ENCODE measurements around the gene GZMH. TPM values are rescaled to one million over a fixed set of nuclear protein-coding genes. Genes with fewer than 3 reads are reported as not detected.

The GZMH gene
- total and polyA plus RNA-seq, 2 donors (not counting 1 experiment from before 2014, with no cell fraction given) = 0.75 TPM; not detected in 1

- ChIA-PET POLR2A (no interaction called here), CTCF (no interaction called here)
- Mint-ChIP-seq H3K9me3 (ENCODE audit: insufficient read depth) (no peaks in the 10 kb centered on the region), H3K4me1 (no peaks in the 10 kb centered on the region), H3K27ac (no peak within 1 kb of the TSS), H3K27me3 (peaks cover 26% of the 10 kb centered on the region), H3K4me3 (no peak within 1 kb of the TSS)
- Histone ChIP-seq H3K79me2 (ENCODE audit: control insufficient read depth, insufficient read depth, low read length) (no peaks in the 10 kb centered on the region), H3K27me3 (replicated peaks in 1 of 4; ENCODE audit: control extremely low read depth in 1 of 4, control insufficient read depth in 3 of 4, insufficient read depth in 4 of 4, low read length in 3 of 4) (peaks cover 0 to 4% (median 0%) of the 10 kb centered on the region in 4 experiments), H3K27ac (ENCODE audit: low read length in 2 of 2) (no peak within 1 kb of the TSS), H2AFZ (ENCODE audit: insufficient read depth, low read depth, low read length, poor library complexity, severe bottlenecking) (no peak within 1 kb of the TSS), H4K20me1 (ENCODE audit: control insufficient read depth, insufficient read depth, low read length, poor library complexity, severe bottlenecking) (no peaks in the 10 kb centered on the region), H3K4me3 (ENCODE audit: control extremely low read depth in 1 of 5, extremely low read depth in 1 of 5, insufficient read depth in 1 of 5, low read depth in 2 of 5, low read length in 4 of 5) (no peak within 1 kb of the TSS), H3K9ac (ENCODE audit: low read length) (no peak within 1 kb of the TSS), H3K4me1 (ENCODE audit: control insufficient read depth in 2 of 2, insufficient read depth in 2 of 2, low read length in 2 of 2) (no peaks in the 10 kb centered on the region), H3K36me3 (replicated peaks in 1 of 2; ENCODE audit: control extremely low read depth in 1 of 2, control insufficient read depth in 1 of 2, extremely low read depth in 1 of 2, insufficient read depth in 2 of 2, low read length in 1 of 2) (no peaks in the 10 kb centered on the region), H3K9me3 (ENCODE audit: control extremely low read depth in 1 of 3, control insufficient read depth in 2 of 3, insufficient read depth in 1 of 3, low read length in 2 of 3) (no peaks in the 10 kb centered on the region), H3K4me2 (replicated peaks; ENCODE audit: low read depth, low read length, poor library complexity, severe bottlenecking) (no peak within 1 kb of the TSS)
- ATAC-seq (ENCODE audit: low read depth) (no peak), DNase-seq (no peak)
- intact Hi-C loops (cut with micrococcal nuclease) = no loop called here
- 6% methylated on average over 3 of the region's 3 CpGs for WGBS (ENCODE audit: insufficient coverage)
- TF ChIP-seq EZH2 (IDR thresholded peaks at IDR 0.05; ENCODE audit: borderline replicate concordance, insufficient read depth, low read depth, low read length, poor library complexity, severe bottlenecking) (no peak), CTCF (IDR thresholded peaks at IDR 0.05) (no peak)
Observed at GRCh38 chr14:24576182-24576581, 33.3 kb downstream of the GZMH start, which contains the start of gene CTSG. TSS of gene CTSG (minus strand) at chr14:24576250. CDS start at chr14:24576223, 27 bp downstream.

DNA sequence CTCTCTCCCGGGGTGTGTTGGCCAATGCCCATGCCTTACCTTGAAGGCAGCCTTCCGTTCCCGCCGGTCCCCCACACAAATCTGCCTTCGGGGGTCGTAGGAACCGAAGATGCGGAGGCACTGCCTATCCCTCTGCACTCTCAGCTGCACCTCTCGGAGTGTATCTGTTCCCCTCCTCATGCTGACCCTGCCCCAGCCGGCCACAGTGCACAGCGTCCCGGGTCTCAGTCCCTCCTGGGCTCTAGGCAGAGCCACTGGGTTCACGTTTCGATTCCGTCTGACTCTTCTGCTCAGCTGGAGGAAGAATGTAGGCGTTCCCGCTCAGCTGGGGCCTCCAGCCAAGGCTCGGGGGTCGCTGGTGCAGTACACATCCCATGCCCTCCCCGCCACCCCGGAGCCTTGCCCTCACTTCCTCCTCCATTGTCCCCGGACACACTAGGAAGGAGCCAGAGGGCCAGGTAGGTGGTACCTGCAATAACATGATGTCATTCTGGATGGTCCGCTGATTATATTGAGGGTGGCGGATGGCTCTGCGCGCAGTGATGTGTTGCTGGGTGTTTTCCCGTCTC, 35.2 kb downstream of the GZMH start:
- H3K27ac ChIP-seq (ENCODE audit: low read length in 2 of 2) = no peak overlapping the region
- no peaks in the 10 kb centered on the region for H4K20me1 ChIP-seq (ENCODE audit: control insufficient read depth, insufficient read depth, low read length, poor library complexity, severe bottlenecking)
- H3K9me3 ChIP-seq (ENCODE audit: control extremely low read depth in 1 of 3, control insufficient read depth in 2 of 3, insufficient read depth in 1 of 3, low read length in 2 of 3) = no peaks in the 10 kb centered on the region
- ChIA-PET CTCF (no interaction called here), POLR2A (no interaction called here)
- H2AFZ ChIP-seq (ENCODE audit: insufficient read depth, low read depth, low read length, poor library complexity, severe bottlenecking) = no peak overlapping the region
- H3K4me1 Mint-ChIP-seq = no peaks in the 10 kb centered on the region
- peaks cover 0 to 3% (median 1%) of the 10 kb centered on the region in 4 experiments for H3K27me3 ChIP-seq (replicated peaks in 1 of 4; ENCODE audit: control extremely low read depth in 1 of 4, control insufficient read depth in 3 of 4, insufficient read depth in 4 of 4, low read length in 3 of 4)
- peaks cover 35% of the 10 kb centered on the region for H3K27me3 Mint-ChIP-seq
- no peaks in the 10 kb centered on the region for H3K36me3 ChIP-seq (replicated peaks in 1 of 2; ENCODE audit: control extremely low read depth in 1 of 2, control insufficient read depth in 1 of 2, extremely low read depth in 1 of 2, insufficient read depth in 2 of 2, low read length in 1 of 2)
- no peaks in the 10 kb centered on the region for H3K9me3 Mint-ChIP-seq (ENCODE audit: insufficient read depth)
- H3K27ac Mint-ChIP-seq = no peak overlapping the region
- H3K9ac ChIP-seq (ENCODE audit: low read length) = no peak overlapping the region
- no peak overlapping the region for H3K4me2 ChIP-seq (replicated peaks; ENCODE audit: low read depth, low read length, poor library complexity, severe bottlenecking)
- 92% methylated on average over 27 of the region's 27 CpGs for WGBS (ENCODE audit: insufficient coverage)
- TF ChIP-seq CTCF (IDR thresholded peaks at IDR 0.05) (no peak), EZH2 (IDR thresholded peaks at IDR 0.05; ENCODE audit: borderline replicate concordance, insufficient read depth, low read depth, low read length, poor library complexity, severe bottlenecking) (no peak)
- no peak overlapping the region for H3K4me3 Mint-ChIP-seq
- DNase-seq (no peak), ATAC-seq (ENCODE audit: low read depth) (no peak)
- intact Hi-C loops (cut with micrococcal nuclease) = no loop called here
- H3K4me1 ChIP-seq (ENCODE audit: control insufficient read depth in 2 of 2, insufficient read depth in 2 of 2, low read length in 2 of 2) = no peaks in the 10 kb centered on the region
- H3K4me3 ChIP-seq (ENCODE audit: control extremely low read depth in 1 of 5, extremely low read depth in 1 of 5, insufficient read depth in 1 of 5, low read depth in 2 of 5, low read length in 4 of 5) = no peak overlapping the region
- no peaks in the 10 kb centered on the region for H3K79me2 ChIP-seq (ENCODE audit: control insufficient read depth, insufficient read depth, low read length)
